Natural killer cell (primary cell): Measurements from ENCODE around the gene OR5M8. TPM values are rescaled to one million over a fixed set of nuclear protein-coding genes. Genes with fewer than 3 reads are reported as not detected.

Experiments used
- ATAC-seq, 3 donors: fragments of 150-1000 bp in 2 of 3; fragments of 200-7000 bp in 1 of 3; cut with Tn5 transposase; 1 replicate in 1 of 3; 2 replicates in 2 of 3; pipeline ENCODE4 v1.10.0; 2021; ENCODE audit warnings: mild to moderate bottlenecking in 2 of 3, moderate library complexity in 2 of 3
- DNase-seq, 2 donors: peaks; one replicate each; pipeline versions ENCODE4 v3.0.0 to v3.0.0-alpha.2; 2013 to 2021; ENCODE audit warnings: mixed read lengths in 1 of 2
- H3K27ac ChIP-seq: one replicate; pipeline ENCODE4 v1.5.1; 2013; ENCODE audit warnings: mild to moderate bottlenecking, low read length
- H3K27me3 ChIP-seq: one replicate; pipeline ENCODE4 v1.6.1; 2013; ENCODE audit warnings: low read length; ENCODE audit not compliant: control insufficient read depth, insufficient read depth
- H3K36me3 ChIP-seq: one replicate; pipeline ENCODE4 v1.6.1; 2013; ENCODE audit warnings: low read length; ENCODE audit not compliant: control insufficient read depth, insufficient read depth
- H3K4me1 ChIP-seq: one replicate; pipeline ENCODE4 v1.6.1; 2013; ENCODE audit warnings: low read length; ENCODE audit not compliant: control insufficient read depth, insufficient read depth
- H3K4me3 ChIP-seq: one replicate; pipeline ENCODE4 v1.5.1; 2013; ENCODE audit warnings: low read length
- H3K9me3 ChIP-seq: one replicate; pipeline ENCODE4 v1.6.1; 2013; ENCODE audit warnings: low read length; ENCODE audit not compliant: control insufficient read depth, insufficient read depth
- H3K27ac Mint-ChIP-seq, 2 donors: one replicate each; pipeline ENCODE4 v1.8.0; 2022; ENCODE audit warnings: mild to moderate bottlenecking in 2 of 2, mixed read lengths in 2 of 2, moderate library complexity in 1 of 2
- H3K27me3 Mint-ChIP-seq, 2 donors: one replicate each; pipeline ENCODE4 v1.8.0; 2022; ENCODE audit warnings: low read depth in 2 of 2, mixed read lengths in 2 of 2
- H3K36me3 Mint-ChIP-seq: one replicate; pipeline ENCODE4 v1.8.0; 2022; ENCODE audit warnings: mixed read lengths
- H3K4me1 Mint-ChIP-seq, 2 donors: one replicate each; pipeline ENCODE4 v1.8.0; 2022; ENCODE audit warnings: mixed read lengths in 2 of 2
- H3K4me3 Mint-ChIP-seq: one replicate; pipeline ENCODE4 v1.8.0; 2022; ENCODE audit warnings: mild to moderate bottlenecking, moderate library complexity, mixed read lengths
- H3K9me3 Mint-ChIP-seq, 2 donors: one replicate each; pipeline ENCODE4 v1.8.0; 2022; ENCODE audit warnings: mixed read lengths in 2 of 2
- WGBS: methylation state at CpG from one replicate; pipeline ENCODE4 v1.1.7; 2013; ENCODE audit warnings: missing lambda C conversion rate; ENCODE audit not compliant: insufficient coverage; 5-methylcytosine and 5-hydroxymethylcytosine counted together
- intact Hi-C: fragments of 100-400 bp; cut with micrococcal nuclease; formaldehyde crosslinking; loops from one replicate; pipeline ENCODE4 v1.14.2; 2022
- total RNA-seq, 4 donors: library from RNA; stranded (reverse); fragments of 120-200 nt in 1 of 4; gene quantifications; one replicate each; pipeline versions ENCODE4 v1.2.3 to v1.2.4, GENCODE V29; 2013 to 2022
- TF ChIP-seq, protein P1 (sequence below): fragments of 200-600 bp; IDR thresholded peaks from one replicate; pipeline ENCODE4 v1.8.0; 2022; ENCODE audit warnings: antibody characterized with exemption

Gene OR5M8
- total RNA-seq, result not detected
- total RNA-seq (2013), result not detected

DNA sequence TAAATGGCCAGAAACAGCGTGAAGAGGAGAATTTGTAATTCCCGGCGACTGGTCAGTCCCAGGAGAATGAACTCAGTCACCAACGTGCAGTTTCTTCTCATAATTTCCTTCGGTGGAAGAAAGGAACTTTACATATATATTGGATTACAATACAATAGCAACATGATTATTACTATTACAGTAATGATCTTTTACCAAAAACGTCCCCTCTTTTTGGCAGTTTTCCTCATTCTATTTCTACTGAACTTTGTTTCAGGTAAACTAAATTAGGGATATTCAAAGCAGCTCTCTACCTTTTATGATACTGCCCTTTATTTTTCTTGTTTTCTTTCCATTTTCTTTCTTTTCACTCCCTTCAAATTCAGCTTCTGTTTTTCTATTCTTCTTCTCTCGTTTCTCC, at the start of gene OR5M8:
OR5M8 (minus strand) TSS at position 101 of the 400 bp plus-strand sequence; CDS start at position 101, 0 bp downstream.
- no peak within 1 kb of the TSS for H3K4me3 Mint-ChIP-seq
- no peaks in the 10 kb centered on the region for H3K36me3 Mint-ChIP-seq
- Histone ChIP-seq H3K4me1 (no peaks in the 10 kb centered on the region), H3K4me3 (no peak within 1 kb of the TSS), H3K9me3 (peaks cover 8% of the 10 kb centered on the region), H3K36me3 (no peaks in the 10 kb centered on the region), H3K27me3 (no peaks in the 10 kb centered on the region), H3K27ac (no peak within 1 kb of the TSS)
- peaks cover 10 to 19% of the 10 kb centered on the region in 2 donors for H3K9me3 Mint-ChIP-seq
- H3K4me1 Mint-ChIP-seq, result no peaks in the 10 kb centered on the region
- TF ChIP-seq, protein P1, sequence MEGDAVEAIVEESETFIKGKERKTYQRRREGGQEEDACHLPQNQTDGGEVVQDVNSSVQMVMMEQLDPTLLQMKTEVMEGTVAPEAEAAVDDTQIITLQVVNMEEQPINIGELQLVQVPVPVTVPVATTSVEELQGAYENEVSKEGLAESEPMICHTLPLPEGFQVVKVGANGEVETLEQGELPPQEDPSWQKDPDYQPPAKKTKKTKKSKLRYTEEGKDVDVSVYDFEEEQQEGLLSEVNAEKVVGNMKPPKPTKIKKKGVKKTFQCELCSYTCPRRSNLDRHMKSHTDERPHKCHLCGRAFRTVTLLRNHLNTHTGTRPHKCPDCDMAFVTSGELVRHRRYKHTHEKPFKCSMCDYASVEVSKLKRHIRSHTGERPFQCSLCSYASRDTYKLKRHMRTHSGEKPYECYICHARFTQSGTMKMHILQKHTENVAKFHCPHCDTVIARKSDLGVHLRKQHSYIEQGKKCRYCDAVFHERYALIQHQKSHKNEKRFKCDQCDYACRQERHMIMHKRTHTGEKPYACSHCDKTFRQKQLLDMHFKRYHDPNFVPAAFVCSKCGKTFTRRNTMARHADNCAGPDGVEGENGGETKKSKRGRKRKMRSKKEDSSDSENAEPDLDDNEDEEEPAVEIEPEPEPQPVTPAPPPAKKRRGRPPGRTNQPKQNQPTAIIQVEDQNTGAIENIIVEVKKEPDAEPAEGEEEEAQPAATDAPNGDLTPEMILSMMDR, result no peak
- no peak for ATAC-seq
- no peak within 1 kb of the TSS for H3K27ac Mint-ChIP-seq
- WGBS, result 88% methylated on average over 4 of the region's 7 CpGs
- intact Hi-C loops, result no loop called here
- no peaks in the 10 kb centered on the region for H3K27me3 Mint-ChIP-seq
- no peak for DNase-seq

DNA sequence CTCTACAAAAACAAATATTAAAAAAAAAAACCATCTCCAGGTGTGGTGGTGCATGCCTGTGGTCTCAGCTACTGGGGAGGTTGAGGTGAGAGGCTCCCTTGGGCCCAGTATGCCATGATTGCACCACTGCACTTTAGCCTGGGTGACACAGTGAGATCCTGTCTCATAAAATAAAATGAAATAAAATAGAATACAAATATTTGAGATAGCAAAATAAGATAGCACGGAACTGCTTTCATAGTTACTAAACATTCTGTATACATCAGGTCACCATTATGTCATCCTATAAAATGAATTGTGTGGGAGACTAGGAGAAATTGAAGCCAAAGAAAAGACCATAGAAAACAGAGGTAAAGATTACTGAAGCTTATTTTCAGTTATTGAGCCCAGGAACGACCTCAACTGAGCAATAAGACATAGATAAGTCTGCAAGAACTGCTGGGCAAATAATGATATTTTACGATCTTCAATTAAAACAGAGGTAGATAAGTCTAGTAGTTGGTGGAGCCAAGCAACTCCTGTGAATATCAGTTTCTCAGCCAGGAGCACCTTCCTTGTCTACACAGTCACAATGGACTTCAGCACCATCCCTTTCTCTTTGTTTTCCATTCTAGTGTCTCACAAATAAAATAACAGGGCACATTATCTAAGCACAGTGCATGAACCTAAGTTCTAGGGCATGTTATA, 42.0 kb upstream of the OR5M8 start:
- Mint-ChIP-seq H3K4me3 (no peak overlapping the region), H3K4me1 (no peaks in the 10 kb centered on the region), H3K9me3 (peaks cover 11 to 16% of the 10 kb centered on the region in 2 donors), H3K27me3 (no peaks in the 10 kb centered on the region), H3K36me3 (peaks cover 15% of the 10 kb centered on the region), H3K27ac (no peak overlapping the region)
- TF ChIP-seq, protein P1, result no peak
- WGBS, result 63% methylated on average over 2 of the region's 3 CpGs
- no peaks in the 10 kb centered on the region for H3K27me3 ChIP-seq
- no peaks in the 10 kb centered on the region for H3K36me3 ChIP-seq
- intact Hi-C loops, result no loop called here
- no peaks in the 10 kb centered on the region for H3K4me1 ChIP-seq
- no peak overlapping the region for H3K27ac ChIP-seq
- DNase-seq (no peak), ATAC-seq (no peak)
- no peaks in the 10 kb centered on the region for H3K9me3 ChIP-seq
- no peak overlapping the region for H3K4me3 ChIP-seq

DNA sequence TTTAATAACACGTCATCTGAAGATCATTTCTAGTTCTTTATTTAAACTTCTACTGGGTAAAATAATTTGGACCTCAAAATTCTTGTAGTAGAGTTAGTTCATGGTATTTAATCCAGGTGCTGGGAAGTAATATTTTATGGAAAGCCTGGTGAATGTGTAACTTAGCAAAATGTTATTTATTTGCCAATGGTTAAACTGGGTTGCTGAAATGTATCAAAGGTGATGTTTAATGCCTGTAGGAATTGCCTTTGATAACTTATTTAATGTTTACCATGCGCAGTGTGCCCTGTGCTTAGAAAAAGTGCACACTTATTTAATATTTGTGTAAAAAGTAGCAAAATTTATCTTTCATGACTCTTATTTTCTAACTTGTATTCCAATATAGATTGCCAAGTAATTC, 40.7 kb upstream of the OR5M8 start:
- 86% methylated on average over 1 of the region's 2 CpGs for WGBS
- DNase-seq (no peak), ATAC-seq (no peak)
- peaks cover 13% of the 10 kb centered on the region in 2 donors for H3K9me3 Mint-ChIP-seq
- Histone ChIP-seq H3K4me3 (no peak overlapping the region), H3K4me1 (no peaks in the 10 kb centered on the region), H3K27me3 (no peaks in the 10 kb centered on the region), H3K9me3 (no peaks in the 10 kb centered on the region), H3K36me3 (no peaks in the 10 kb centered on the region), H3K27ac (no peak overlapping the region)
- intact Hi-C loops, result no loop called here
- TF ChIP-seq, protein P1, result no peak
- no peaks in the 10 kb centered on the region for H3K4me1 Mint-ChIP-seq
- H3K36me3 Mint-ChIP-seq, result peaks cover 5% of the 10 kb centered on the region
- H3K4me3 Mint-ChIP-seq, result no peak overlapping the region
- H3K27me3 Mint-ChIP-seq, result no peaks in the 10 kb centered on the region
- H3K27ac Mint-ChIP-seq, result no peak overlapping the region

DNA sequence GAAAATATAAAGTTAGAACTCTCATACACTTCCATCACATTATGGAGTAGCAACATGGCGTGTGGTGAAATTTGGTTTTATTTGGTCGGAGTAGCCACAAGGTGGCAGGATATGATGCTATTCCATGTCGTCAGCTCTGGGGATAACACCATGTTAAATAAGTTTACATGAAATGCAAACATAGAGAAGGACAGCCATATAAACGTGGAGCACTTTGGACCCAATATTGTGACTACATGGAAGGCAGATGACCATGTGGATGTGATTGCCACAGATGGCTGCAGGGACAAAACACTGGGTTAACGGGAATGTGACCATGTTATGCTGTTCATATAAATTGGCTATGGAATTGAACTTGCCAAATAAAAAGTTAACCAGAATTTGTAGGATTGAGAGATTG, 30.8 kb upstream of the OR5M8 start:
- H3K27ac Mint-ChIP-seq, result no peak overlapping the region
- Histone ChIP-seq H3K4me3 (no peak overlapping the region), H3K27me3 (no peaks in the 10 kb centered on the region), H3K4me1 (no peaks in the 10 kb centered on the region), H3K27ac (no peak overlapping the region), H3K36me3 (no peaks in the 10 kb centered on the region), H3K9me3 (peaks cover 3% of the 10 kb centered on the region)
- peaks cover 8% of the 10 kb centered on the region for H3K36me3 Mint-ChIP-seq
- TF ChIP-seq, protein P1, result no peak
- no peaks in the 10 kb centered on the region for H3K27me3 Mint-ChIP-seq
- no peaks in the 10 kb centered on the region for H3K4me1 Mint-ChIP-seq
- no peak overlapping the region for H3K4me3 Mint-ChIP-seq
- WGBS, result 65% methylated on average over 5 of the region's 5 CpGs
- peaks cover 19 to 25% of the 10 kb centered on the region in 2 donors for H3K9me3 Mint-ChIP-seq
- DNase-seq (no peak), ATAC-seq (no peak)
- intact Hi-C loops, result no loop called here
